Liver (tissue), 9 donors: ENCODE data around the gene CHD9NB. TPM values are rescaled to one million over a fixed set of nuclear protein-coding genes. Genes with fewer than 3 reads are reported as not detected.

Experiments used
- DNase-seq: peaks from one replicate; pipeline ENCODE4 v3.0.0-alpha.2; 2017; ENCODE audit warnings: low spot score
- H3K27ac ChIP-seq, 2 donors: one replicate each; pipeline ENCODE4 v1.7.0; 2013; ENCODE audit warnings: inconsistent platforms in 2 of 2, low read length in 2 of 2, control low read depth in 1 of 2, low read depth in 1 of 2, mild to moderate bottlenecking in 1 of 2
- H3K27me3 ChIP-seq, 4 donors: one replicate each; pipeline versions ENCODE4 v1.6.1 to v1.7.0; 2013; ENCODE audit warnings: low read length in 3 of 4, inconsistent platforms in 1 of 4, mild to moderate bottlenecking in 1 of 4, moderate library complexity in 1 of 4; ENCODE audit not compliant: control insufficient read depth in 4 of 4, insufficient read depth in 4 of 4
- H3K36me3 ChIP-seq, 4 donors: one replicate each; pipeline versions ENCODE4 v1.6.1 to v1.7.0; 2013; ENCODE audit warnings: low read length in 3 of 4, mild to moderate bottlenecking in 3 of 4, low read depth in 1 of 4, moderate library complexity in 1 of 4; ENCODE audit not compliant: control insufficient read depth in 4 of 4, insufficient read depth in 3 of 4
- H3K4me1 ChIP-seq, 4 donors: one replicate each; pipeline versions ENCODE4 v1.6.1 to v1.7.0; 2013; ENCODE audit warnings: low read length in 3 of 4, mild to moderate bottlenecking in 3 of 4, moderate library complexity in 1 of 4; ENCODE audit not compliant: control insufficient read depth in 4 of 4, insufficient read depth in 4 of 4
- H3K4me3 ChIP-seq, 3 donors: one replicate each; pipeline versions ENCODE4 v1.6.1 to v1.7.0; 2013; ENCODE audit warnings: low read length in 3 of 3, control low read depth in 1 of 3, low read depth in 1 of 3, mild to moderate bottlenecking in 1 of 3
- H3K9ac ChIP-seq, 2 donors: one replicate each; pipeline ENCODE4 v1.7.0; 2013; ENCODE audit warnings: low read length in 2 of 2, mild to moderate bottlenecking in 2 of 2, moderate library complexity in 2 of 2, control low read depth in 1 of 2, low read depth in 1 of 2
- H3K9me3 ChIP-seq, 4 donors: one replicate each; pipeline versions ENCODE4 v1.6.1 to v1.7.0; 2013; ENCODE audit warnings: low read length in 3 of 4; ENCODE audit not compliant: control insufficient read depth in 4 of 4
- ATF3 ChIP-seq: IDR thresholded peaks from 2 replicates; pipeline ENCODE4 v1.6.1; 2016; ENCODE audit warnings: antibody characterized with exemption
- CTCF ChIP-seq: fragments of 150-350 bp; IDR thresholded peaks from 2 replicates; pipeline ENCODE4 v1.5.1; 2017; ENCODE audit warnings: improper control_type of control experiment, low read depth, low read length; ENCODE audit not compliant: missing input control
- EGR1 ChIP-seq, 2 donors: IDR thresholded peaks; 2 replicates each; pipeline ENCODE4 v1.6.1; 2016 to 2018; ENCODE audit warnings: antibody characterized with exemption in 2 of 2, low read depth in 2 of 2
- FOXA1 ChIP-seq: IDR thresholded peaks from 2 replicates; pipeline ENCODE4 v1.6.1; 2016; ENCODE audit warnings: antibody characterized with exemption
- FOXA2 ChIP-seq: IDR thresholded peaks from 2 replicates; pipeline ENCODE4 v1.6.1; 2016; ENCODE audit warnings: antibody characterized with exemption
- GABPA ChIP-seq, 2 donors: IDR thresholded peaks in 1 of 2; conservative IDR thresholded peaks in 1 of 2; 2 replicates each; pipeline ENCODE4 v1.6.1; 2016; ENCODE audit warnings: antibody characterized with exemption in 2 of 2, mild to moderate bottlenecking in 1 of 2, moderate library complexity in 1 of 2
- HNF4A ChIP-seq, 2 donors: conservative IDR thresholded peaks; 2 replicates each; pipeline ENCODE4 v1.6.1; 2016; ENCODE audit warnings: antibody characterized with exemption in 2 of 2, mild to moderate bottlenecking in 2 of 2
- HNF4G ChIP-seq: IDR thresholded peaks from 2 replicates; pipeline ENCODE4 v1.6.1; 2016; ENCODE audit warnings: antibody characterized with exemption
- JUND ChIP-seq, 2 donors: IDR thresholded peaks; 2 replicates each; pipeline ENCODE4 v1.6.1; 2016; ENCODE audit warnings: antibody characterized with exemption in 2 of 2
- MAX ChIP-seq: IDR thresholded peaks from 2 replicates; pipeline ENCODE4 v1.6.1; 2016; ENCODE audit warnings: antibody characterized with exemption
- NR2F2 ChIP-seq: IDR thresholded peaks from 2 replicates; pipeline ENCODE4 v1.6.1; 2016; ENCODE audit warnings: antibody characterized with exemption
- RAD21 ChIP-seq, 2 donors: IDR thresholded peaks; 2 replicates each; pipeline ENCODE4 v1.6.1; 2016; ENCODE audit warnings: antibody characterized with exemption in 2 of 2, mild to moderate bottlenecking in 2 of 2
- RXRA ChIP-seq, 2 donors: IDR thresholded peaks; 2 replicates each; pipeline ENCODE4 v1.6.1; 2017 to 2018; ENCODE audit warnings: antibody characterized with exemption in 2 of 2, mild to moderate bottlenecking in 1 of 2
- SP1 ChIP-seq: IDR thresholded peaks from 2 replicates; pipeline ENCODE4 v1.6.1; 2018; ENCODE audit warnings: antibody characterized with exemption, mild to moderate bottlenecking
- TAF1 ChIP-seq: conservative IDR thresholded peaks from 2 replicates; pipeline ENCODE4 v1.6.1; 2016; ENCODE audit warnings: antibody characterized with exemption, mild to moderate bottlenecking
- ZBTB33 ChIP-seq: IDR thresholded peaks from 2 replicates; pipeline ENCODE4 v1.6.1; 2016; ENCODE audit warnings: antibody characterized with exemption
- WGBS: extraction: QIAGEN DNeasy Blood & Tissue Kit; methylation state at CpG from one replicate; pipeline ENCODE4 v1.1.7; 2013; 5-methylcytosine and 5-hydroxymethylcytosine counted together
- polyA plus RNA-seq, 2 donors: library from polyadenylated mRNA; stranded (reverse) in 1 of 2; unstranded in 1 of 2; fragments of 200-250 nt in 1 of 2; fragments of >200 nt in 1 of 2; fragmentation: Nextera tagmentation in 1 of 2; extraction: Ambion mirVana in 1 of 2; gene quantifications; one replicate each; pipeline versions ENCODE4 v1.2.1 to v1.2.3, GENCODE V29; 2013 to 2015
- total RNA-seq, 2 donors: library from RNA; depleted of rRNA; stranded (reverse); fragments of >200 nt; gene quantifications; one replicate each; pipeline ENCODE4 v1.2.3, GENCODE V29; 2014
- donor health status: healthy.
- donor health status: healthy.
- donor health status: healthy.
- donor health status: healthy.
- donor health status: healthy.

The CHD9NB gene
- total and polyA plus RNA-seq, 4 donors, result 0.05 to 0.42 (median 0.18) TPM; not detected in 1

- 56% methylated on average over 16 of the region's 16 CpGs for WGBS
- Histone ChIP-seq H3K27me3 (no peaks in the 10 kb centered on the region), H3K4me3 (peak overlapping the region in 2 of 3 donors; percentile 39 to 50), H3K9ac (peak overlapping the region; percentile 5 to 78), H3K9me3 (no peaks in the 10 kb centered on the region), H3K27ac (peak overlapping the region; percentile 96 to 97), H3K36me3 (no peaks in the 10 kb centered on the region), H3K4me1 (peaks cover 3 to 24% (median 15%) of the 10 kb centered on the region in 4 donors)
- TF ChIP-seq ATF3 (no peak), RXRA (IDR thresholded peaks at IDR 0.05) (no peak)
- no peak for DNase-seq
Measured at GRCh38 chr16:53098526-53099317, 46.0 kb upstream of the CHD9NB start.

- WGBS, result 66% methylated on average over 4 of the region's 4 CpGs
- no peak overlapping the region for H3K27ac ChIP-seq
- DNase-seq, result no peak
Measured at GRCh38 chr16:53097190-53097589, 44.5 kb upstream of the CHD9NB start.

More at GRCh38 chr16:53097190-53097589, 44.5 kb upstream of the CHD9NB start:
- H3K4me3 ChIP-seq, result no peak overlapping the region
- no peaks in the 10 kb centered on the region for H3K36me3 ChIP-seq
- peaks cover 5 to 30% (median 17%) of the 10 kb centered on the region in 4 donors for H3K4me1 ChIP-seq
- no peaks in the 10 kb centered on the region for H3K27me3 ChIP-seq
- no peak for TF ChIP-seq RXRA (IDR thresholded peaks at IDR 0.05)
- TF ChIP-seq ATF3, result no peak
- TF ChIP-seq TAF1, result no peak
- no peak for TF ChIP-seq EGR1 (IDR thresholded peaks at IDR 0.05; ENCODE audit: low read depth in 2 of 2)
- TF ChIP-seq NR2F2, result no peak
- TF ChIP-seq JUND (IDR thresholded peaks at IDR 0.05), result no peak
- TF ChIP-seq MAX, result no peak
- no peak for TF ChIP-seq GABPA (IDR thresholded peaks at IDR 0.05 in 1 of 2, conservative IDR thresholded peaks at IDR 0.05 in 1 of 2)
- no peak for TF ChIP-seq HNF4A (conservative IDR thresholded peaks at IDR 0.05)
- TF ChIP-seq RAD21 (IDR thresholded peaks at IDR 0.05), result no peak
- no peak for TF ChIP-seq HNF4G
- no peak for TF ChIP-seq ZBTB33
- TF ChIP-seq CTCF, result no peak
- TF ChIP-seq SP1, result no peak
- TF ChIP-seq FOXA1, result no peak
- no peak for TF ChIP-seq FOXA2
- no peak overlapping the region for H3K9ac ChIP-seq
- no peaks in the 10 kb centered on the region for H3K9me3 ChIP-seq
